SK-N-SH (cell line): Measurements from ENCODE around the gene DNAJC21.

Experiments used
- YY1 ChIP-seq: IDR thresholded peaks from 2 replicates; pipeline ENCODE4 v1.4.0; 2012; ENCODE audit warnings: low read depth, mild to moderate bottlenecking
- TF ChIP-seq, protein P1 (sequence below): fragments of 200-600 bp; sonication (generic); IDR thresholded peaks from 2 replicates; pipeline ENCODE4 v1.6.1; 2017; ENCODE audit warnings: antibody characterized with exemption, mild to moderate bottlenecking, moderate library complexity

DNA sequence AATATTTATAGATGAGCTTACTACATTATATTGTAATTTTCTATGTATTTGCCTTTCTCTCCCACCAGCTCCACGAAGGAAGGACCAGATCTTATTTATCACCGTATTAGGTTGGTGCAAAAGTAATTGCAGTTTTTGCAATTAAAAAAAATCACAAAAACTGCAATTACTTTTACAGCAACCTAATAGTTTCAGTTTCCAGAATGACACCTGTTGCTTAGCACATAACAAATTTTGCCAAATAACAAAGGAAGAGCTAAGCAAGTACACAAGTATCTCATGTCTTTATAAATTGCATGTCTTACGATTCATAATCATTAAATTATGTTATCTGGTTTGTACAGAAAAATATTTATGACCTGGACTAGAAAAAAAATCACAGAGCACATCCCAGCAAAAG lies 72.5 kb downstream of the DNAJC21 start:
- TF ChIP-seq YY1, result no peak
- TF ChIP-seq, protein P1, sequence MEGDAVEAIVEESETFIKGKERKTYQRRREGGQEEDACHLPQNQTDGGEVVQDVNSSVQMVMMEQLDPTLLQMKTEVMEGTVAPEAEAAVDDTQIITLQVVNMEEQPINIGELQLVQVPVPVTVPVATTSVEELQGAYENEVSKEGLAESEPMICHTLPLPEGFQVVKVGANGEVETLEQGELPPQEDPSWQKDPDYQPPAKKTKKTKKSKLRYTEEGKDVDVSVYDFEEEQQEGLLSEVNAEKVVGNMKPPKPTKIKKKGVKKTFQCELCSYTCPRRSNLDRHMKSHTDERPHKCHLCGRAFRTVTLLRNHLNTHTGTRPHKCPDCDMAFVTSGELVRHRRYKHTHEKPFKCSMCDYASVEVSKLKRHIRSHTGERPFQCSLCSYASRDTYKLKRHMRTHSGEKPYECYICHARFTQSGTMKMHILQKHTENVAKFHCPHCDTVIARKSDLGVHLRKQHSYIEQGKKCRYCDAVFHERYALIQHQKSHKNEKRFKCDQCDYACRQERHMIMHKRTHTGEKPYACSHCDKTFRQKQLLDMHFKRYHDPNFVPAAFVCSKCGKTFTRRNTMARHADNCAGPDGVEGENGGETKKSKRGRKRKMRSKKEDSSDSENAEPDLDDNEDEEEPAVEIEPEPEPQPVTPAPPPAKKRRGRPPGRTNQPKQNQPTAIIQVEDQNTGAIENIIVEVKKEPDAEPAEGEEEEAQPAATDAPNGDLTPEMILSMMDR, result no peak
